HG03442 (cell line): ENCODE measurements around the gene PPFIBP2.

Experiments
- ATAC-seq: cut with Tn5 transposase; IDR thresholded peaks from one replicate; pipeline ENCODE4 v1.9.1; 2021; ENCODE audit warnings: mild to moderate bottlenecking, moderate library complexity; ENCODE audit not compliant: unreplicated experiment

Gene PPFIBP2

DNA sequence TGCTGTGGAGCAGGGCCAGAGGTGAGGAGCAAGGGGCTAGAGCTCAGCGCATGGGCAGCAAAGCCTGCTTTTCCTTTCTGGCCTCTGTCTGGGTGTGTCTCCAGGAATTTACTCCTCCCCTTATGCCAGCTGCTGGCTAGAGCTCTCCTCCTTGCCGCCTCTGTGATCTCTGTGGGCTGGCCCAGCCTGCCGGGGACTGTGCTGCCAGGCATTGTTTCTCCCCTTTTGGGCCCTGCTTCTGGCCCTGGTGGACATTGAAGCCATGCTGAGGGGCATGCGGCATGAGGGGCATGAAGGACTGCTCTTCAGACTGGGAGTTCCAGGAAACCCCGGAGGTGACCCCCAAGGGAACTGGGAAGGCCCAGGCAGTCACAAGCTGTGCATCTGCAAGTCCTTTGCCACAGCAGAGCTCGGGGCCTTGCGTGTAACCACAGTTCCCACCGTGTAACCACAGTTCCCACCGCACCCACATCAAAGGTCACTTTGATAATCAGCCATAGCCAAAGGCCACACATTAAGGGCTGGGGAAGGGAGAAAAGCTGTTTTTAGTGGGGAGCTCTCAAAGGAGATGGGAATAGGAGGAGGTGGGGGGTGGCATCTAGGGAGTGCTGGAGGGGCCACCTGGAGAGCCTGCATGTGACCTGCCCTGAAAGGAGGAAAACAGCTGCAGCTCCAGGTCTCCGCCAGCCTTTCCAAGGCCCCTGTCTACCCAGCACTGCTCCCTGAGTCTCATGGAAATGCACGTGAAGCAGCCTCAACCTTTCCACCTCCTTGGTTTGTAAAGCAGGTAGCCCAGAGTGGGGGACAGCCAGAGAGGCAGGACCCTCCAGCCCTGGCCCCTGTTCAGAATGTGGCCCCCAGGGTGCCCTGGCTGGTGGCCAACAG is 62.3 kb downstream of the PPFIBP2 start:
- peak; percentile 34 for ATAC-seq

- no peak for ATAC-seq
Observed at GRCh38 chr11:7576726-7577290, 63.0 kb downstream of the PPFIBP2 start.

- no peak for ATAC-seq
Observed at GRCh38 chr11:7577291-7578190, 63.7 kb downstream of the PPFIBP2 start.

DNA sequence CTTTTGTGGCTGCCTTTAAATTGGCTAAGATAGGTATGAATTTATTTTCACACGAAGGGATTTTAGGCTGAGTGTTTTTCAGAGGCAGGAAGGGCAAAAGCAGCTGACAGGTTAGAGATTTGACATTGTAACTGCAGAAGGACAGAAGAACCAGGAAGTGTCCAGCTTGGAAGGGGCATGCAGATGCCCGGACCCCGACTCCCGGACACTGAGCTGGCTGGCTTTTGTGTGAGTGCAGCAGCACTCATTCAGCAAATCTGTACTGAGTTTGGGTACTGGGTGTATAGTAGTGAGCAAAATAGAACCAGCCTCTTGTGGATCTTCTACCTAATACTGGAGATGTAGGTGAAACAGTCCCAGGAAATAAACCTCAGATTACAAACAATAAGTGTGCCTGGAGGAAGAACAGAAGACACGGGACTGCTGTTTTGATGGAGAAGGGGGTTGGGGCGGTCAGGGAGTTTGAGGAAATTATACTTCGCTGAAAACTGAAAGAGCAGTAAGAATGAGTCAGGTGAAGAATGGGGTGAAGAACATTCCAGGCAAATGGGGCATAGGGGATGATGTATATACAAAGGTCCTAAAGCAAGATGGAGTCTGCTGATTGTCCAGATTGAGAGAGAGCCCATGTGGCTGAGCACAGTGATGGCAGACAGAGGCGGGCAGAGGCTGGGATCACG is 64.6 kb downstream of the PPFIBP2 start:
- no peak for ATAC-seq

GRCh38 chr11:7579361-7579791 is 65.6 kb downstream of the PPFIBP2 start:
- no peak for ATAC-seq

DNA sequence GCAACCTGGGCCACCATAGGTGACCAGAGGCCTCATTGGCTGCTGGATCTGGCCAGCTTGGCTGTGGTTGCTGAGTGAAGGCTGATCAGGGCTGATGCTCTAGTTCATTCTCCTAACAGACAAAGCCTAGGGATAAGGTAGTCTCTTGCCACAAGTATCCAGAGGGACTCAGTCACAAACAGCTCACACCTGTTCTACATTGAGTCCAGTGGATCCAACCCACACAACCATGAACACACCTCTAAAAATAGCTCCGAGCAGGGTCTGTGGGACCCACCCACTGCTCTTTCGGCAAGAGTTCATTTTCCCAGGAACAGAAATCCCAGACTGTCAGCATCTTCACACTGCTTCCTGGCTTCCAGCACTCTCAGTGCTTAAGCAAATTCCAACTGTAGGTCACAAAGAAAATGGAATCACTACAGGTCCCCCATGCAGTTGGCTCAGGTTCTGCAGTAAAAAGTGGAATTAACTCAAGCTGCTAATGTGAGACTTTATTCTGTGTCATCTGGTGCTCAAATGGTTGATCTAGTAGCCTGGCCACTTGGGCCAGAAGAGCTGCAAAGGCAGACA is 67.3 kb downstream of the PPFIBP2 start:
- no peak for ATAC-seq

DNA sequence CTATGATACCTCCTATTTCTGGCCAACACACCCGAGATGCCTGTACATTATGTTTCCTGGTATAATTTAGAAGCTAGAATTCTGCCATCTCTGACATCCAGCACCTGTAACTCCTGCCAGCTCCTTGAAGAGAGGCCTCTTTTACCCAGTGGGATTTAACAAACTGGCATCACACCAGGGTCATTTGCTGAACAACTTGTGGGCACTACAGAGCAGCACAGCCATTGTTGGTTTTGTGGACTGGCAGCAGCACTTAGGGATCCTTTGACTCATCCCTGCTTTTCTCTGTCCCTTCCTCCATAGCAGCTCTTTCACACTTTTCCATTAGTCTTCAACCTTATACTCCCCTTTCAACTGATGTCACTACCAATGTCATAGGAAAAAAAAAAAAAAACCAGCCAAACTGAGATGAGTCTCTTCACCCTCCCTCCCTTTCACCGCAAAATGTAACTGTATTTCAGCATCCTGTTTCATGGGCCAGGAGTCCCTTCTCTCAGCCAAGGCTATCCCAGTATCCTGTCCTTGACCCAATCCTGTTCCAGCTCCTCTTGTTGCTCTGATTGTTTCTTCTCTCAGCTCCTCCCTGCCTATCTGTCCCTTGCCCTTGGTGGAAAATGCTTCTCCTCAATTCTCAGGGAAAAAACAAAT is 68.7 kb downstream of the PPFIBP2 start:
- no peak for ATAC-seq

- no peak for ATAC-seq
Observed at GRCh38 chr11:7583248-7583647, 69.4 kb downstream of the PPFIBP2 start.

GRCh38 chr11:7584910-7585309 is 71.1 kb downstream of the PPFIBP2 start:
- ATAC-seq, result no peak

DNA sequence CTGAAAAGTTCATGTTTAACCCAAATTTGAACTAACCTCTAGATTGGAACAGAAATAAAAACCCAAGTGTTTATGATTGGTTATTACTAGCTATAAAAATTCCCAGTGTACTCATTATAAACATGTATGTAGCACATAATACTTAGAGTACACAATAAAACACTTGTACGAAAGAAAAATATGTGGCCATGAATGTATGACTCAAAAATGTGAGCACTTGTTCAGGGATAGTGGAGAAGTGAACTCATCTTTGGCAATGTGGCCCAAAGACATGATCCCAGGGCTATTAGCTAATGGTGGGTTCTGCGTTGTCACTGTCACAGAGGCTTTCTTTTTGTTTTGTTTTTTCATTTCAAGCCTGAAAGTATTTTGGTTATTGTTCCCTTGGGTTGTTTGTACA is 72.0 kb downstream of the PPFIBP2 start:
- ATAC-seq, result no peak

- no peak for ATAC-seq
Observed at GRCh38 chr11:7586376-7586775, 72.6 kb downstream of the PPFIBP2 start.

DNA sequence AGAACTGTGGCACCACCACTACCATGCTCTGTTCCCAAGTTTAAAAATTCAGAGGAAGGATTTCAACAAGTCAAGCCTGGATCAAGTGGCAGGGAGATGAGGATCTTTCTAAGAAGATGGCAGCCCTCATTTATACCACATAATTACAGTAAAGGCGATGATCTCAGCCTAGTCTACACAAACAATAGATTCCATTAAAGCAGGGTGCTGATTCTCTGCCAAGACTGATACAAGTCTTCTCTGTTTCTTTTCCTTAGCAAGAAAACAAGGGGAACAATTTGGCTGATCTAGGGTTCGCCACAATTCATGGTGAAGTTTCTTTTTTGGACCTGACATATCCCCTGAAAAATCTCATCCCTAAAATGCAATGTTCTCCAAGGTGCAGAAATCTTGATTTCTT is 73.9 kb downstream of the PPFIBP2 start:
- no peak for ATAC-seq

GRCh38 chr11:7589861-7590260 is 76.1 kb downstream of the PPFIBP2 start:
- ATAC-seq, result no peak

GRCh38 chr11:7590529-7590928 is 76.7 kb downstream of the PPFIBP2 start:
- no peak for ATAC-seq

- no peak for ATAC-seq
Observed at GRCh38 chr11:7591107-7591894, 77.5 kb downstream of the PPFIBP2 start.

GRCh38 chr11:7591987-7592386 is 78.2 kb downstream of the PPFIBP2 start:
- ATAC-seq, result no peak

DNA sequence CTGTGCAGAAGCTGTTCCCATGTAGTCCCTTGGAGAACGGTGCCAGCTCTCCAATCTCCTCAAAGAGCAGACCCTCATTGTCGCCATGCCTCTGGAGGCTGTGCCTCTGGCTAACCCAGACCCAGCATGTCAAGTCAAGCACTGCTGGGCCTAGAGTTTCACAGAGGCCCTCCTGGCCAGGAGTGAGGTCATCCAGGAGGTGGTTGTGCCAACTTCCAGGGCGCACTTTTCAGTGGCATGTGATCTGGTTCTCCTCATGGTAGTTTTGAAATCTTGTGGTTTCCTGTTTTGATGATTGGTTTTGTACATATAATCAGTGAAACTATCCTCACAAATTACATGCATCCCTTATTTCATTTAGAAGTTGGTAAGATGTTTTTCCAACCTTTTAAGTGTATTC is 78.9 kb downstream of the PPFIBP2 start:
- ATAC-seq, result no peak

DNA sequence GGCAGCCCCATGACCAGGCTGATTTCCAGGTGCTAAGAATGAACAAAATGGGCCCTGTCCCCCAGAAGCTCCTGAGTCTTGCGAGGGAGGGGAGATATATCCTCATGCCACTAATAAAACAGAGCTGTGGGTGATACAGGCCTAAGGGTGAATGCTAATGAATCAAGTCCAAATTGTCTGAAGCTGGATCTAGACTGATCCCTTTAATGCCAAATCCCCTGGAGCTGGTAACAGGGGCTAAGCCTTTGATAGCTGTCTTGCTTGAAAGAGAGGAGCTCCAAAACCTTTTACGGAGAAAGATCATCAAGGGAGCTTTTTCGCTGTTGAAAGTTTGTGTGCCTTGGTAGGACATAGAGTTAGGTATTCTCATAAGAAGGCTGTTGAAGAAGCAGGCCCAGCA is 79.7 kb downstream of the PPFIBP2 start:
- ATAC-seq, result no peak
